22Rv1 (cell line): ENCODE measurements around the gene TAS1R2.

Source experiments
- CTCF ChIP-seq: fragments of 450-650 bp; IDR thresholded peaks from 2 replicates; pipeline ENCODE4 v1.5.1; 2017; ENCODE audit warnings: mild to moderate bottlenecking
- ZFX ChIP-seq: fragments of 450-650 bp; IDR thresholded peaks from 2 replicates; pipeline ENCODE4 v1.6.1; 2017; ENCODE audit warnings: antibody characterized with exemption, borderline replicate concordance

GRCh38 chr1:18901147-18901951 lies 41.9 kb upstream of the TAS1R2 start:
- TF ChIP-seq CTCF (no peak), ZFX (no peak)
